HG02623 (cell line): ENCODE measurements around the gene RBBP4.

Source experiments
- ATAC-seq: cut with Tn5 transposase; IDR thresholded peaks from one replicate; pipeline ENCODE4 v1.9.1; 2021; ENCODE audit warnings: moderate library complexity; ENCODE audit not compliant: unreplicated experiment

RBBP4 gene

GRCh38 chr1:32717503-32717902 lies 66.5 kb downstream of the RBBP4 start:
- ATAC-seq, result no peak

DNA sequence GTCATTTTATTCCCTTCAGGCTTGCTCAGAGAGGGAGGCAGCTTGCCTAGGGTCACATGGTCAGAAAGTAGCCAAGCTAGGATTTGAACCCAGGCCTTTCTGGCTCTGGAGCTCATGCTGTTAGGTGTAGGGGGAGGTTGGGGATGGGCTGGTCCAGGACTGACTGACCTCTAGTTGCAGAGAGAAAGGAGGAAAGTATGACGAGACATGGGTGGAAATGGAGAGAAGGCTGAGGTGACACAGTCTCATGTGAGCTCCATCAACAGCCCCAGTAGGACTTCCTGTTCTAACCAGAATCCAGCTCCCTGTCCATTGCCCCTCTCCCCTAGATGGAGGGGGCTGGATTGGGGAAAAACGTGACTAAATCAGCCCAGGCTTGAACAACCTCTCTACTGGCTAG lies 67.0 kb downstream of the RBBP4 start:
- ATAC-seq, result no peak

- no peak for ATAC-seq
Measured at GRCh38 chr1:32718527-32718926, 67.5 kb downstream of the RBBP4 start.

GRCh38 chr1:32719681-32720275 lies 68.8 kb downstream of the RBBP4 start:
- no peak for ATAC-seq

GRCh38 chr1:32724678-32725614 lies 73.9 kb downstream of the RBBP4 start:
- ATAC-seq, result no peak

DNA sequence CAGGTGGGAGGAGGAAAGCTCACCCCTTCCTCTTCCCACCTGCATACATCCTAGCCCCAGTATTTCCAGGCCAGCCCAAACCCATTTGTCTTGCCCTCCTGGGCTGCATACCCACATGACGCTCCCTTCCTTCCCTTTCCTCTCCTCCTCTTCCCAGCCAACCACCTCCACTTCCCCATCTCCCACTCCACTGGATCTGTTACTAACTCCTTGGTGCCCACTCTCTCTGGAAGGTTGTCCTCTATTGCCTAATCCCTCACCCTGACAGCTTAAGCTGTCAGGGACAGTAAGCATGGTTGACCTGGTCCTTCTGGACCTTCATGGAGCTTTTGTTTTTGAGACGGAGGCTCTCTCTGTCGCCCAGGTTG lies 74.6 kb downstream of the RBBP4 start:
- no peak for ATAC-seq

GRCh38 chr1:32727876-32728275 lies 76.9 kb downstream of the RBBP4 start:
- ATAC-seq, result no peak

DNA sequence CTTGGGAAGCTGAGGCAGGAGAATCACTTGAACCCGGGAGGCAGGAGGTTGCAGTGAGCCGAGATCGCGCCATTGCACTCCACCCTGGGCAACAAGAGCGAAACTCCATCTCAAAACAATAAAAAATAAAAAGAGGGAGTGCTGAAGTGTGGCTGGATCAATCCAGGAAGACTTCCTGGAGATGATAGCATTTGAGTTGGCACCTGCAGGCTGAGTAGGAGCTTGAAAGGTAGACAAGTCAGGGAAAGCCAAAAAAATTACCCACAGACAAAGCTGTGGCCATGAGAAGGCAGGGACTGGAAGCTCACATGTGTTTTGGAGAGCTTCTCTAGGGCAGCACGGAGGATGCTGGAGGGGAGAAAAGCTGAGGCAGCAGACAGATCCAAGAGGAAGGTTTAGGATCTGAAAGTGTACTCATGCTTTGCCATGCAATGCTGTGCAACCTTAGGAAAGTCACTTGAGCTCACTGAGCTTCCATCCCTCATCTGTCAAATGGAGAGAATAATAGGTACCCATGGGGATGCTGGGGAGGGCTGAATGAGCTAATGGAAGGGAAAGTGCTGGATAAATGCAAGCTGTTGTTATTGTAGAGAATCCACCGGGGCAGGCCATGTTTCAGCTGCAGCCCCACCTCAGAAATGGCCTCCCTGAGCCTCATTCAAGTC lies 77.5 kb downstream of the RBBP4 start:
- no peak for ATAC-seq

GRCh38 chr1:32729254-32730046 lies 78.4 kb downstream of the RBBP4 start:
- ATAC-seq, result no peak

- ATAC-seq, result no peak
Measured at GRCh38 chr1:32733582-32734321, 82.7 kb downstream of the RBBP4 start.
